HFFc6 (cell line): ENCODE results near the gene CD70. TPM values are rescaled to one million over a fixed set of nuclear protein-coding genes. Genes with fewer than 3 reads are reported as not detected.
A peak's percentile ranks its signal among the peaks of the same experiment; 100 is the strongest.
"Not testable (repeated sequence)": the region's sequence is repeated elsewhere in the genome, so short reads cannot be mapped to it uniquely, and the experiment has no call there.

Experiments
- DNase-seq: peaks from one replicate; pipeline ENCODE4 v3.0.0-alpha.2; 2018
- H3K27ac Mint-ChIP-seq: 2 replicates; pipeline ENCODE4 v1.8.0; 2020; ENCODE audit warnings: mild to moderate bottlenecking, mixed read lengths
- H3K27me3 Mint-ChIP-seq: 2 replicates; pipeline ENCODE4 v1.8.0; 2021; ENCODE audit warnings: mild to moderate bottlenecking, moderate library complexity, mixed read lengths; ENCODE audit not compliant: insufficient read depth
- H3K36me3 Mint-ChIP-seq: 2 replicates; pipeline ENCODE4 v1.8.0; 2021; ENCODE audit warnings: low read depth, mixed read lengths
- H3K4me1 Mint-ChIP-seq: 2 replicates; pipeline ENCODE4 v1.8.0; 2020; ENCODE audit warnings: low read depth, mixed read lengths
- H3K4me3 Mint-ChIP-seq: 2 replicates; pipeline ENCODE4 v1.8.0; 2020; ENCODE audit warnings: mild to moderate bottlenecking, moderate library complexity, mixed read lengths
- H3K9me3 Mint-ChIP-seq: 2 replicates; pipeline ENCODE4 v1.8.0; 2020; ENCODE audit warnings: mild to moderate bottlenecking, mixed read lengths
- total RNA-seq, 6 experiments: library from RNA; stranded (reverse); fragmentation: NEBNext Ultra II Directional; extraction: Animal tissue kit (Norgen Biotek cat#: 25700); gene quantifications; 2 replicates in 1 of 6; 3 replicates in 5 of 6; pipeline ENCODE4 v1.2.3, GENCODE V29; 2021
- TF ChIP-seq, protein P1 (sequence below): fragments of 200-600 bp; sonication (generic); IDR thresholded peaks from 2 replicates; pipeline ENCODE4 v1.5.0; 2021; ENCODE audit warnings: antibody characterized with exemption, mild to moderate bottlenecking

Gene CD70
- total RNA-seq, 6 experiments from 2014 or later = not detected

- Mint-ChIP-seq H3K27me3 (peaks cover 23% of the 10 kb centered on the region), H3K4me1 (peaks cover 40% of the 10 kb centered on the region), H3K4me3 (no peak overlapping the region), H3K9me3 (no peaks in the 10 kb centered on the region), H3K36me3 (no peaks in the 10 kb centered on the region), H3K27ac (no peak overlapping the region)
- TF ChIP-seq, protein P1, sequence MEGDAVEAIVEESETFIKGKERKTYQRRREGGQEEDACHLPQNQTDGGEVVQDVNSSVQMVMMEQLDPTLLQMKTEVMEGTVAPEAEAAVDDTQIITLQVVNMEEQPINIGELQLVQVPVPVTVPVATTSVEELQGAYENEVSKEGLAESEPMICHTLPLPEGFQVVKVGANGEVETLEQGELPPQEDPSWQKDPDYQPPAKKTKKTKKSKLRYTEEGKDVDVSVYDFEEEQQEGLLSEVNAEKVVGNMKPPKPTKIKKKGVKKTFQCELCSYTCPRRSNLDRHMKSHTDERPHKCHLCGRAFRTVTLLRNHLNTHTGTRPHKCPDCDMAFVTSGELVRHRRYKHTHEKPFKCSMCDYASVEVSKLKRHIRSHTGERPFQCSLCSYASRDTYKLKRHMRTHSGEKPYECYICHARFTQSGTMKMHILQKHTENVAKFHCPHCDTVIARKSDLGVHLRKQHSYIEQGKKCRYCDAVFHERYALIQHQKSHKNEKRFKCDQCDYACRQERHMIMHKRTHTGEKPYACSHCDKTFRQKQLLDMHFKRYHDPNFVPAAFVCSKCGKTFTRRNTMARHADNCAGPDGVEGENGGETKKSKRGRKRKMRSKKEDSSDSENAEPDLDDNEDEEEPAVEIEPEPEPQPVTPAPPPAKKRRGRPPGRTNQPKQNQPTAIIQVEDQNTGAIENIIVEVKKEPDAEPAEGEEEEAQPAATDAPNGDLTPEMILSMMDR = no peak
- no peak for DNase-seq
These were observed 18.0 kb upstream of the CD70 start for GRCh38 chr19:6608940-6609339.

DNA sequence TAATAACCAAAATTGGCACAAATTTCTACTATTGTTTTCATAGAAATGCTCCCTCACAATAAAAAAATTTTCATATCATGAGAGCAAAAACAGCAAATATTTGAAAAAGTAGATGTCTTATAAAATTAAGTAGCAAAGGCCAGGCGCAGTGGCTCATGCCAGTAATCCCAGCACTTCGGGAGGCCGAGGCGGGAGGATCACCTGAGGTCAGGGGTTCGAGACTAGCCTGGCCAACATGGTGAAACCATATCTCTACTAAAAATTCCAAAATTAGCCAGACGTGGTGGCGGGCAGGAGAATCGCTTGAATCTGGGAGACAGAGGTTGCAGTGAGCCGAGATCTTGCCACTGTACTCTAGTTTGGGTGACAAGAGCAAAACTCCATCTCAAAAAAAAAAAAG, 17.2 kb upstream of the CD70 start:
- H3K27me3 Mint-ChIP-seq = peaks cover 25% of the 10 kb centered on the region
- not testable (repeated sequence) for DNase-seq, H3K9me3 Mint-ChIP-seq, H3K4me3 Mint-ChIP-seq, H3K27ac Mint-ChIP-seq, H3K36me3 Mint-ChIP-seq
- peaks cover 35% of the 10 kb centered on the region for H3K4me1 Mint-ChIP-seq

GRCh38 chr19:6606276-6607070, 15.5 kb upstream of the CD70 start:
- DNase-seq, H3K36me3 Mint-ChIP-seq: not testable (repeated sequence)
- H3K27me3 Mint-ChIP-seq = peaks cover 31% of the 10 kb centered on the region

DNA sequence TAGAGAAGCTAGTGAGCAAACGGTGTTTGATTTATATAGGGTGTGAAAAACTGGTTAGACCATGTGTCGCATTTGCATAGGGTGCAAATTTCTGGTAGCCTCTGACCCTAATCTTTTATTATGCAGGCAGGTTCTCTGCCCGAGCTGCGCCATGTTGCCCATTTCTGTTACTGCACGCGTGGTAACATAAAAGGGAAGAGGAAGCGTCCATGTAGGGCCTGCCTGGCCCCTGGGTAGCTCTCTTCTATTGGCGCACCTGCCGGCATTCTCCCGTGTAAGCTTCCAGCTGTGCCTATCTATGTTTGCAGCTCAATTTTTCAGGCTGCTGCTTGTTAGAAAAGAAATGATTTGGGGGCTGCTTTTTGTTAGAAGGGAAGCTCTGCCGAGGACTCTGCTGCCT, 14.0 kb upstream of the CD70 start:
- Mint-ChIP-seq H3K36me3 (no peaks in the 10 kb centered on the region), H3K27me3 (peaks cover 42% of the 10 kb centered on the region), H3K4me3 (no peak overlapping the region), H3K27ac (no peak overlapping the region), H3K4me1 (peaks cover 16% of the 10 kb centered on the region; the same call in 1 of the 2 replicates), H3K9me3 (no peaks in the 10 kb centered on the region)
- TF ChIP-seq, protein P1 = no peak
- DNase-seq = no peak

More at GRCh38 chr19:6606276-6607070, 15.5 kb upstream of the CD70 start:
- H3K4me1 Mint-ChIP-seq = peaks cover 25% of the 10 kb centered on the region
- not testable (repeated sequence) for H3K4me3 Mint-ChIP-seq, H3K9me3 Mint-ChIP-seq, H3K27ac Mint-ChIP-seq

GRCh38 chr19:6602729-6603114, 11.8 kb upstream of the CD70 start:
- Mint-ChIP-seq H3K27me3 (peaks cover 47% of the 10 kb centered on the region), H3K27ac (no peak overlapping the region)
- DNase-seq = no peak

GRCh38 chr19:6601537-6602052, 10.6 kb upstream of the CD70 start:
- H3K36me3 Mint-ChIP-seq, H3K27ac Mint-ChIP-seq, H3K4me1 Mint-ChIP-seq, DNase-seq: not testable (repeated sequence)
- H3K27me3 Mint-ChIP-seq = peaks cover 42% of the 10 kb centered on the region
- H3K4me3 Mint-ChIP-seq = peak overlapping the region; percentile 38; the same call in 1 of the 2 replicates
- H3K9me3 Mint-ChIP-seq = peaks cover 11% of the 10 kb centered on the region; the same call in 1 of the 2 replicates

More at GRCh38 chr19:6602729-6603114, 11.8 kb upstream of the CD70 start:
- TF ChIP-seq, protein P1 = no peak
- H3K4me3 Mint-ChIP-seq = no peak overlapping the region
- H3K9me3 Mint-ChIP-seq = peaks cover 3% of the 10 kb centered on the region; the same call in 1 of the 2 replicates
- H3K36me3 Mint-ChIP-seq = no peaks in the 10 kb centered on the region
- H3K4me1 Mint-ChIP-seq = 0 out of 2 replicates have a peak, but pooled peaks cover 7% of the 10 kb centered on the region

- not testable (repeated sequence) for DNase-seq, H3K27ac Mint-ChIP-seq, H3K36me3 Mint-ChIP-seq, H3K4me1 Mint-ChIP-seq
- H3K9me3 Mint-ChIP-seq = peaks cover 11% of the 10 kb centered on the region; the same call in 1 of the 2 replicates
- H3K27me3 Mint-ChIP-seq = peaks cover 36% of the 10 kb centered on the region
- peak overlapping the region; percentile 38; the same call in 1 of the 2 replicates for H3K4me3 Mint-ChIP-seq
These were observed 10.1 kb upstream of the CD70 start for GRCh38 chr19:6600951-6601536.
